ENCODE results near the gene YLPM1.

The YLPM1 gene

DNA sequence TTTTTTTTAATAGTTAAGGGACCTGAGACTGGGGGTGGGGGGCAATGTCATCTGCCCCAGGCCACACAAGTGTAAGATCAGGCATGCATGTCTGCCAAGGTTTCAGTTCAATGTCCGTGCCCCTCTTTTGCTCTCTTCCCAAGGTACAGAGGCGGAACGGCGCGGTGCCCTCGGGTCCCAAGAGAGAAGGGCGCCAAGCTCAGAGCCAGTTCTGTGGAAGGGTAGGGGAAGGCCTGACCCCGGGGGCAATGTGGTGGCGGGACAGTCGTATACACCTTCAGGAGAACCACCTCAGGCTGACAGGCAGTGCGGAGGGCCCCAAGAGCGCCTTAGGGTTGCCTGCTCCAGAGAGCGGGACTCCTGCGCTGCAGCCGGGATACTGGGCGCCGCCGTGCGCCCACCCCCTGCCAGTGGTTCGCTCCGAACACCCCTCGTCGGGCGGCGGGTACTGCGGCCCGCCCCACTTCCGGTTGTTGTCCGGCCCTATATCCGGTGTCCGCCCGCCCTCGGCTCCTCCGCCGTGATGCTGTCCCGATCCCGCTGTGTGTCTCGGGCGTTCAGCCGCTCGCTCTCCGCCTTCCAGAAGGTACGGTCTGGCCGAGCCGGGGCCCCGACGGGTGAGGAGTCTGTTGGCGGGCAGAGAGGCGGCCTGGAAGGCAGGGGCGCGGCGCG is 118.5 kb downstream of the YLPM1 start, which contains the start of gene DLST (continued):
- TF ChIP-seq ZNF660 (tag by site-specific recombination; IDR thresholded peaks at IDR 0.05): peak; percentile 64; the same call in 1 of the 2 replicates

DNA sequence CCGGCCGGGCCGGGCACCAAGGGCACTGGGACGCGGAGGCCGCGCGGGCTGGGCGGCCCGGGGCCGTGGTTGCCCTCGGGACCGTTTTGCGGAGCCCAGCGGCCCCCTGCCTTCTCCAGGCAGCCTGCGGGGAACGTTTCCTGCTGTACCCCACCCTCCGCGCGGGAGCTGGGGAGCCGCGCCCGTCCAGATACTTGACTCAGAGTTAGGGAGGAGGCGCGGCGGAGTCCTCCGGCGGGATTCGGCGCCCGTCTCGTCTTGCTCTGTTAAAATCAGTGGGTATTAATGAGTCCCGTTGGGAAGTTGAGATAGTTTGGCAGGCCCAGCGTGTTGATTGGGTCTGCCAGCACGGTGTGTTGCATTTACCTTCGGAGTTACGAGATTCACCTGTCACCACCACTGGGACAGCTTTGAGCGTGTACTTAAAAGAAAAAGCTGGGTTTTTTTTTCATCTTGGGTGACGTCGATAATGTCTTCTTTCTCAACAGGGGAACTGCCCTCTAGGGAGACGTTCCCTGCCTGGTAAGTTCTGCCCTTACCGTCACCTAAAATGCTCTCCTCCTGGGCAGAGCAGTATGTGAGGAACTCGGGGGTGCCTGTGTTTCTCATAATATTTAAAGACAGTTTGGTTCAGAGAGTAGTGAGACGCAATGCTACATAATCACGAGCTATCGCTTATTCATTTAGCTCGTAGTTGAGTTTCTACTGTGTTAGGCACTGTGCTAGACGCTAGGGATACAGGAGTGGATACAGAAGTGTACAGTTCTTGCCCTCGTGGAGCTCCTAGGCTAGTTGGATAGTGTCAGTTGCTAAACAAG is 119.2 kb downstream of the YLPM1 start:
- Histone ChIP-seq H3K4me3 (ENCODE audit: low read depth, low read length) (peak overlapping the region; percentile 90), H3K9me3 (ENCODE audit: control insufficient read depth, insufficient read depth, low read depth, low read length) (no peaks in the 10 kb centered on the region), H3K27ac (ENCODE audit: extremely low read depth, low read depth, low read length) (peak overlapping the region; percentile 95), H3K36me3 (ENCODE audit: control insufficient read depth in 2 of 2, insufficient read depth in 1 of 2, low read length in 2 of 2) (peaks cover 8 to 30% of the 10 kb centered on the region in 2 experiments), H3K4me1 (ENCODE audit: control insufficient read depth, insufficient read depth, low read length) (peaks cover 22% of the 10 kb centered on the region; the same call in 1 of the 2 replicates)
- ChIA-PET CTCF (interaction anchor here (1.0 to 4.7 kb wide), 7 partner anchors 15 to 273 kb away, joined by 3 to 31 read pairs (median 6); no protein-coding TSS in a partner anchor), POLR2A (interaction anchor here (1.0 to 2.1 kb wide), 5 partner anchors 10 to 41 kb away, joined by 3 to 7 read pairs (median 5); partner anchors contain the start of gene RPS6KL1)
- TF ChIP-seq, protein P1, sequence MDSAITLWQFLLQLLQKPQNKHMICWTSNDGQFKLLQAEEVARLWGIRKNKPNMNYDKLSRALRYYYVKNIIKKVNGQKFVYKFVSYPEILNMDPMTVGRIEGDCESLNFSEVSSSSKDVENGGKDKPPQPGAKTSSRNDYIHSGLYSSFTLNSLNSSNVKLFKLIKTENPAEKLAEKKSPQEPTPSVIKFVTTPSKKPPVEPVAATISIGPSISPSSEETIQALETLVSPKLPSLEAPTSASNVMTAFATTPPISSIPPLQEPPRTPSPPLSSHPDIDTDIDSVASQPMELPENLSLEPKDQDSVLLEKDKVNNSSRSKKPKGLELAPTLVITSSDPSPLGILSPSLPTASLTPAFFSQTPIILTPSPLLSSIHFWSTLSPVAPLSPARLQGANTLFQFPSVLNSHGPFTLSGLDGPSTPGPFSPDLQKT (IDR thresholded peaks at IDR 0.05; ENCODE audit: borderline replicate concordance, low read depth, low read length): no peak; the same call in 1 of the 2 replicates
- TF ChIP-seq ZNF335 (tag by site-specific recombination; conservative IDR thresholded peaks at IDR 0.05) (peak; percentile 59), OSR2 (tag by site-specific recombination; IDR thresholded peaks at IDR 0.05) (no peak), ZNF248 (tag by site-specific recombination; IDR thresholded peaks at IDR 0.05) (no peak), ZBTB48 (tag by site-specific recombination; IDR thresholded peaks at IDR 0.05) (no peak), ZNF184 (tag by site-specific recombination; IDR thresholded peaks at IDR 0.05) (no peak), ZNF768 (tag by site-specific recombination; IDR thresholded peaks at IDR 0.05) (no peak), ZIC2 (tag by site-specific recombination; IDR thresholded peaks at IDR 0.05) (peak; percentile 85)
- TF ChIP-seq, protein P2, sequence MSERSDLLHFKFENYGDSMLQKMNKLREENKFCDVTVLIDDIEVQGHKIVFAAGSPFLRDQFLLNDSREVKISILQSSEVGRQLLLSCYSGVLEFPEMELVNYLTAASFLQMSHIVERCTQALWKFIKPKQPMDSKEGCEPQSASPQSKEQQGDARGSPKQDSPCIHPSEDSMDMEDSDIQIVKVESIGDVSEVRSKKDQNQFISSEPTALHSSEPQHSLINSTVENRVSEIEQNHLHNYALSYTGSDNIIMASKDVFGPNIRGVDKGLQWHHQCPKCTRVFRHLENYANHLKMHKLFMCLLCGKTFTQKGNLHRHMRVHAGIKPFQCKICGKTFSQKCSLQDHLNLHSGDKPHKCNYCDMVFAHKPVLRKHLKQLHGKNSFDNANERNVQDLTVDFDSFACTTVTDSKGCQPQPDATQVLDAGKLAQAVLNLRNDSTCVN (tag by site-specific recombination; optimal IDR thresholded peaks at IDR 0.05): peak; percentile 59
- TF ChIP-seq, protein P3, sequence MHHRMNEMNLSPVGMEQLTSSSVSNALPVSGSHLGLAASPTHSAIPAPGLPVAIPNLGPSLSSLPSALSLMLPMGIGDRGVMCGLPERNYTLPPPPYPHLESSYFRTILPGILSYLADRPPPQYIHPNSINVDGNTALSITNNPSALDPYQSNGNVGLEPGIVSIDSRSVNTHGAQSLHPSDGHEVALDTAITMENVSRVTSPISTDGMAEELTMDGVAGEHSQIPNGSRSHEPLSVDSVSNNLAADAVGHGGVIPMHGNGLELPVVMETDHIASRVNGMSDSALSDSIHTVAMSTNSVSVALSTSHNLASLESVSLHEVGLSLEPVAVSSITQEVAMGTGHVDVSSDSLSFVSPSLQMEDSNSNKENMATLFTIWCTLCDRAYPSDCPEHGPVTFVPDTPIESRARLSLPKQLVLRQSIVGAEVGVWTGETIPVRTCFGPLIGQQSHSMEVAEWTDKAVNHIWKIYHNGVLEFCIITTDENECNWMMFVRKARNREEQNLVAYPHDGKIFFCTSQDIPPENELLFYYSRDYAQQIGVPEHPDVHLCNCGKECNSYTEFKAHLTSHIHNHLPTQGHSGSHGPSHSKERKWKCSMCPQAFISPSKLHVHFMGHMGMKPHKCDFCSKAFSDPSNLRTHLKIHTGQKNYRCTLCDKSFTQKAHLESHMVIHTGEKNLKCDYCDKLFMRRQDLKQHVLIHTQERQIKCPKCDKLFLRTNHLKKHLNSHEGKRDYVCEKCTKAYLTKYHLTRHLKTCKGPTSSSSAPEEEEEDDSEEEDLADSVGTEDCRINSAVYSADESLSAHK (tag by site-specific recombination; IDR thresholded peaks at IDR 0.05): no peak
- TF ChIP-seq, protein P4, sequence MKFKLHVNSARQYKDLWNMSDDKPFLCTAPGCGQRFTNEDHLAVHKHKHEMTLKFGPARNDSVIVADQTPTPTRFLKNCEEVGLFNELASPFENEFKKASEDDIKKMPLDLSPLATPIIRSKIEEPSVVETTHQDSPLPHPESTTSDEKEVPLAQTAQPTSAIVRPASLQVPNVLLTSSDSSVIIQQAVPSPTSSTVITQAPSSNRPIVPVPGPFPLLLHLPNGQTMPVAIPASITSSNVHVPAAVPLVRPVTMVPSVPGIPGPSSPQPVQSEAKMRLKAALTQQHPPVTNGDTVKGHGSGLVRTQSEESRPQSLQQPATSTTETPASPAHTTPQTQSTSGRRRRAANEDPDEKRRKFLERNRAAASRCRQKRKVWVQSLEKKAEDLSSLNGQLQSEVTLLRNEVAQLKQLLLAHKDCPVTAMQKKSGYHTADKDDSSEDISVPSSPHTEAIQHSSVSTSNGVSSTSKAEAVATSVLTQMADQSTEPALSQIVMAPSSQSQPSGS (tag by site-specific recombination; IDR thresholded peaks at IDR 0.05; ENCODE audit: low read depth): 0 out of 2 replicates have a peak, but pooled peaks have one; percentile 20

Data from HEK293 (cell line).